Measurements from ENCODE around the gene PDE4D.

Gene PDE4D

DNA sequence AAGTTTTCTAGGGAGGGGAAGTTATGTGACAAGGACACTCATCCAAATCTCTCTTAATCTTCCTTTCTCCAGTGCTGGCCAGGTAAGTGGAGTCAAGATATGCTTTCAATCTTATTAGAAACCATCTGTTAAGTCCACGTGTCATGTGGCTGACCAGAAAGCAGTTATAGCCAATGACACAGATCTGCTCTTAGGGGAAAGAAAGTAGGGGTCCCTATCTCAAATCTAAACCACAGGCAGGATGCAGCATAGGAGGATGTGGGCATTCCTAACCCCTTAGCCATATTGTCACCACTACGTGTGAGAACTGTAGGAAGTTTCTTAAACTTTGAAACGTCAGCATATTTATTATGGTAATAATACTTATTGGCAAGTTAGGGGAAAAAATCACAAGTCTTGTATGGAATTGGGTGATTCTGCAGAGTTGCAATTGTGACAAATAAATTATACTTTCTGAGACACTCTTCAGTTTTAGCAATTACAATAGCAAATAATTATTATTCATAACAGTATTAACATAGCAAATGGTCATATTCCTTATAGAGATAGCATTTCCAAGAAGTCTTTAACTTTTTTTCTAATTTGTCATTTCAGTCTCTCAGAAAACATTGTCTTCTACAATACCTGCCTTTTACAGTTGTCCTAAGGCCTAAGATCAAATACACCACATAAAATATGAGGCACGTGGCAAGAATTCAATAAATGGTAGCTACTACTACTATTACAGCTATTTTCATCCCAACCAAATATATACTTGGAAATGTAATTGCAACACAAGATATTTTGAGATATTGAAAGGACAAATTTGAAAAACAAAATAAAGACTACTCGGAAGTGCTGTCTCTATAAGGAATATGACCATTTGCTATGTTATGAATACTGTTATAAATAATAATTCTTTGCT lies 236.9 kb downstream of the PDE4D start:
- no peak for DNase-seq (ENCODE audit: low read depth, low spot score)

DNA sequence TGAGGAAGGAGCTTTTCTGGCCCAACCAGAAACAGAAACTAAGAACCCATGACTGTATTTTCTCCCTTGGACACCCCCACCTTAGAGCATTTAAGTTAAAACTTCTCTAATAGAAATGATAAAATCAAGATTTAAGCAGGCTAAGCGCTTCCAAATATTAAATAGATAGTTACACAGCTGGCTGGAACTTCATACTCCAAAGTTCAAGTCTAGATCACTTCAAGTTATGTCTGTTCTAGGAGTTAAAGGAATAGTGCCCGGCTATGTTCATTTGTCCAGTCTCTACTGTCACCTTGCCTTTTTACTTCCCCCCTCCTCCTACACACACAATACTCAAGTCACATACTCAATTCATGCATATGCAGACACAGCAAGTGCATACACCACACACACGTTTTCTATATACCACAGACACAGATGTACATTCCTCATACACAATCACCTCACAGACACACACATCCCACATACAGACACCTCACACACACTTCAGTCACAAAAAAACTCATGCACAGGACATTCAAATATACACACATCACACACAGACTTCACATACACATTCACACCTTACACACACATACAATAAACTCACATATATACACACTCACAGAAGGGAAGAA lies 237.7 kb downstream of the PDE4D start:
- DNase-seq (ENCODE audit: low read depth, low spot score): no peak

DNA sequence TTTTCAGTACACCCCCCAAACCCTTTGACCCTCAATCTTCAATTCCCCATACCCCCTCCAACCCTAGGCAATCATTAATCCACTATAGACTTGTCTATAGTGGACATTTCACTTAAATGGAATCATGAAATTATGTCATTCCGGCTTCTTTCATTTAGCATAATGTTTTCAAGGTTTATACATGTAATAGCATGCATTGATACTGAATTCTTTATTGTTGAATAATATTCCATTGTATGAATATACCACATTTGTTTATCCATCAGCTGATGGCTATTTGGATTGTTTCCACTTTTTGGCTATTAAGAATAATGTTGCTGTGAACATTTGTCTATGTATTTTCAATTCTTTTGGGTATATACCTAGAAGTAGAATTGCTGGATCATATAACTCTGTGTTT lies 238.8 kb downstream of the PDE4D start:
- DNase-seq (ENCODE audit: low read depth, low spot score): no peak

DNA sequence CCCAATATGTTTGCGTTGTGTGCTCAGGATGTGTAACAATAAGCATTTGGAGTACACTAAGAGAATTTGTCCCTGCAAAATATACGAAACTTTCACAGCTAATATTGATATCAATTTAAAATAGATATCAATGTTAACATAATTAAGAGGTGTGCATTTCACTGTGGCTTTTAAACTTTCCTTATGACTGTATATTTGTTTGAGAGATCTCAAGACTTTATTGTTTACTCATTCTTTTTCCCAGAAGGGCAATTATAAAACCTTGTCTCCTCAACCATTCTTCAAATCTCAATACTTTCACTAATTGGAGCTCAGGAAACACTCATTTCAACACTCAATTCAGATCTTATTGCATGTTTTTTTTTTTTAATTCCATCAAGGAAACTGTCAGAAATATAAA lies 241.1 kb downstream of the PDE4D start:
- no peak for DNase-seq (ENCODE audit: low read depth, low spot score)

DNA sequence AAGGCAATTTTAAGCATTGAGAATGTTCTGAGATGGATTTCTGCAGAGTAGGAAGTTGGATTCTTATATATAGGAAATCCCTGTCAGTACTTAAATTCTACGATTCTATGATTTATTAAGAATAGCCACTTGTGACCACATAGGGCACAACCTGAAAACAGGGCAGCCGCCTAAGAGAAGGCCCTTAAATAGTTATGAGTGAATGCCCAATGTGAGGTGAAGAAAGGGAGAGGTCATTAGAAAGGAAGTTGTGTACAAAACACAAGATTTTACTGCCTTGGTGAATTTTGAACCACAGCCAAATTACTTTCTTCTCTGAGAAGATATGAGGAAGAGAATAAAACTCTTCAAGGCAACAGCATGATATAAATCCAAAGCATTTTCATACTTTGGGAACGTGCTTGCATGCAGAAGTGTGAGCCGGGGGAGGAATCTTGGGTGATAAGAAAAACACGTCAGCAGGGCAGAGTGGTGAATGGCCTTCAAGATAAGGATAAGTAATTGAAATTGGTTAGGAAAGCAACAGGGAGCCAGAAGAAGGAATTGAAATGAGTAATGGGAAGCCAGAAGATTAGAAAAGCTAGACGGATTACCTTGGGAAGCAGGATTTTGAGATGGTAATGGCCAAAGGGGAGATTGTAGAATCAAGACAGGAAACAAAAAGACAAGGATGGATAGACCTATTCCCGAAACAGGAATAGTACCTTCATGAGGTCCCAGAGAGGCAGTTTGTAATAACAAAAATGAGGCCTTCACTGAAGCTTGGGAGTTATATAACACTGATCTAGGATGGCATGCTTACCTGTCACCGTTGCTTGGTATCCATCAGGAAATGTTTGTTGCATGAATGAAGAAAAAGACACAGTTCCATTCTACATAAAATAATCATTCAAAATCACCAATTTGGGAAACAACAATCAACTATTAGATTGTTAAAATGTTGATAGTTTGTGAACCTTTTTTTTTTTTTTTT lies 244.3 kb downstream of the PDE4D start:
- DNase-seq (ENCODE audit: low read depth, low spot score): no peak

DNA sequence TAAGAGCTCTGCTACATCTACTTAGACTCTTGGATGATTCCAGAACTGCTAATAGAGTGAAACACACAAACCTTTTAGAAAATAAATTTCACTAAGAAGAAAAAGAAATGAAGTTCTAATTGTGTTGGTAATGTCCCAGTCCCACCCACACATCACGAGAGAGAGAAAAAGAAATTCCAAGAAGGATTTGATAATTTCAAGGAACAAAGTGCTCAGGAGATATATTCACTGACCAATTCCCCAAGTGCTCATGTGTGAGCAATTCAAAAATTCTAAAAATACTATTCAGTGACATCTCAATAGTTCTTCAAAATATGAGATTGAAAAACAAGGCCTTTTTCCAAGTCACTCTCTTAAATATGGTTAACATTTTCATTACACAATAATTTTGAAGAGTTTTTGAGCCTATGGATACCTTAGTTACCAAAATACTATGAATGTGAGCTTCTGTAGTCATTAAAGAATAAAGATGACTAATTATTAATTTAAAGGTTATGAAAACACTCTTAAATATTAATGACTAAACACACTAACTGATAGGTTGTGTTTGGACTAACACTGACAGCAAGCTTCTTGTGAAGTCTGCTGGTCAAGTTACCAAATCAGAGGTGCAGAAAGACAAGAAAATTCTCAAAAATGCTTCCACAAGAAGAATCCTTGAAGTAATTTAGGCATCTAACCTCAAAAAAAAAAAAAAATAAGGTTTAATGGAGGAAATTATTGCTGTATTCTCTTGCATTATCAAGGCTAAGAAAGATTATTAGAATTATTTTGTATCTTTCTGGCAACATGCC lies 245.3 kb downstream of the PDE4D start:
- DNase-seq (ENCODE audit: low read depth, low spot score): no peak

DNA sequence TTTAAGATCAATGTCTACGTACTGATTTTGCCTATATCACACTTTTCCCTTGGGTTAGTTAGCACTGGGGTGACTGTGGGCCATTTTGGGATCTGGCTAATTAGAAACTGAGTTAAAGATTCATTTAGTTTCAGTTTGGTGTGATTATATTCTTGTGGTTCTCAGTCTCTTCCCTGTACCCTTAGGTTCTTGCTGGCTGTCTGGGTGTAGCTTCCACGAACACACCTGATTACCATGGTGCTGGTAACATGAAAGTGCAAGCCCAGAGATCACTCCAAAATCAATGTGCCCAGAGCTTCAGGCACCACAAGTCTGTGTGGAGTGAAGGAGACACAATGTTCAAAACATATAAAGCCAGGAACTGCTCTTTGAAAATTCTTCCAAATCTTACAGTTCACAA lies 248.1 kb downstream of the PDE4D start:
- DNase-seq (ENCODE audit: low read depth, low spot score): no peak

DNA sequence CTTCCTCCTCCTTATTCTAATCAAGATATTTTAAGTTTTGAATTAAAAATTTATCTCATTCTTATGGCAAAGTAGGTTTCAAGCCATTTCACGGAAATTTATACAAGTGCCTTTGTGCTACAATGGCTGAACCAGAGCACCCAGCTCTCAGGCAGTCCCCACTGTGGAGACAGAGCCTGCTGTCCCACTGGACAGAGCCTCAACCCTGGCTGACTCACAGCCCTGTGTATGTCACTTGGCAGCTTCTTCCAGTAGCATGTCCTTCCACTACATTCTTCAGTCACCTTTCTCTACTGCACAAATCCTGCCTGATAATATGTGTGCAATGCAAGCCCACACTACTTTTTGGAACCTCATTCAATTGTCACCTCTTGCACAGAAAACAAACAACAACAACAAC lies 253.1 kb downstream of the PDE4D start:
- DNase-seq (ENCODE audit: low read depth, low spot score): no peak

DNA sequence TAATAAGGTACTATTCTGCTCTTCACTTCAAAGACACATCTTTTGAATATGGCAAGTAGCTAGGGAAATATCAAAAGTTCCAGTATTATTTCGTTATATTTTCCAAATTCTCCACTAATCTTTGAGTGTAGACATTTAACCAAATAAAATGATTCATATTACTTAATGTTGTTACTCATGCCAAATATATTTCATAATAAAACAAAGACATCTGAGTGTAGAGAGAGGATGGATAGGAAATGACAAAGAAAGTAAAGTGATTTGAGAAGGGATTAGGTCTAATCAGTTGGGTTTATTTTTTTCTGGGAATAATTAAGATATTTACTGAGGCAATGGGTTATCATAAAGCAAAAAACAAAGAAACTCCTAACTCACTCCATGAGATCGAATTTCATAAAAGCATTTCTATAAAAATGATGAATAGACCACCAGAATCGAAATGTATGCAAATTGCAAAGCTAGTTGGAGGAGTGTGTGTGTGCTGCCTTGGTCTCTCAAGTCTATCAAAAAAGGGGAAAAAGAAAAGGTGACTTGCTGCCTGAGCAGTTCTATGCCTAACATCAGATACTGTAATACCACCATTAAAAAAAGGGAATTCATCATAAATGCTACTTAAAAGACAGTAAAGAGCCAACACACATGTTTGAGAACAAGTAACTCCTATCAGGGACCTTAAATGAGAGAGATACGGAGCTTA lies 255.5 kb downstream of the PDE4D start:
- no peak for DNase-seq (ENCODE audit: low read depth, low spot score)

DNA sequence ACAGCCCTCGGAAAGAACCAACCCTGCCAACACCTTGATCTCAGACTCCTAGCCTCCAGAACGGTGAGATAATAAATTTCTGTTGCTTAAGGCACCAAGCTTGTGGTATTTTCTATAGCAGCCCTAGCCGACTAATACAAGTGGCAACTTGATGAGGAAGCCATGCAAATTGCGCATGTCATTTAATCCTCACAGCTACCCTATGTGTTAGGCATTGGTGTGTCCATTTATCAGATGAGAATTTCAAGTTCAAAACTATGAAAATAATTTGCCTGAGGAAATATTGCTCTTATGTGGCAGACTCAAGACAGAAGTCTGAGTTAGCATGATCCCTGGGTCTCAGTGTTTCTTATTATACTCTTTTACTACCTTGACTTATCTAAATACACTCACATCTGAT lies 264.0 kb downstream of the PDE4D start:
- no peak for DNase-seq (ENCODE audit: low read depth, low spot score)

DNA sequence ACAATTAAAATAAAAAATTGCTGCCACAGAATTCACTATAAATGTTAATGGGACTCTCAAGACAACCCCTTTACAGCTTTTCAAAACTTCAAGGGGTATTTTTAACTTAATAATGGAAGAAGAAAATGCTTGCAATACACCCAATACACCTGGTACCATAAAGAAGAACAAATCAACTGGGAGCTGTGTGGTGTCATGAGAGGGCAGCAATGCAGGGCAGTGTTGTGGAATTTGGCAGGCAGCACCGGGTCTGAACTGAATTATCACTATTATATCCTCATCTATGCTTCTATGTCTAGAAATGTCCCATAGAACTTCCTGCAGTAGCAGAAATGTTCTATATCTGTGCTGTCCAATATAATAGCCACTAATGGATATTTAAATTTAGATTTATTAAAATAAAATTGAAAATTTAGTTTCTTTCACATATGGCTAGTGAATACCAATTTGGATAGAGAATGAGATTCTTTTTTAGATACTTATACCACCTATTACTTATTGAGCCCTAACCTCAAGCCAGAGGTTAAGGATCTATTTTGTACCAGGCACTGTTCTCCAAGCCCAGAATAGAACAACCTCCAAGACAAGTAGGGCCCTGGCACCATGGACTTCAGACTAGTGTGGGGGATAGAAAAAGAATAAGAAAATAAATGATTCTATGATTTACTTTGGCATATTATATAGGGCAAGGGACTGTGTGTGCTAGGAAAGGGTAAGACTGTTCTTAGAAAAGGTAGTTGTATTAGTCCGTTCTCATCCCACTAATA lies 265.3 kb downstream of the PDE4D start:
- no peak for DNase-seq (ENCODE audit: low read depth, low spot score)

DNA sequence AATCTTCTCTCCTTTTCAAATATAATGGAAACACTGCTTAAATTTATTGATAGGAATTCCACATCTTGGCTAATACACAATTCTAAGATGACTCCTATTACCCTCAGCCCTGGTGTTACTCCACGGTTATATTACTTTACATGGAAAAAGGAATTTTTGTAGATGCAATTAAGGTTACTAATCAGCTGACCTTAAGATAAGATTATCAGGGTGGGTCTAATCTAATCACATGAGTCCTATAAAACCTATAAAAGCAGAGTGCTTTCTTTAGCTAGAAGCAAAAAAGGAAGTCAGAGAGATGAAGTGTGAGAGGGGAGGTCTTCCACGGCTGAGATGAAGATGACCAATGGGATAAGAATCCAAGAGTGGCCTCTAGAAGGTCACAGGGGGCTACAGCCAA lies 268.6 kb downstream of the PDE4D start:
- no peak for DNase-seq (ENCODE audit: low read depth, low spot score)

DNA sequence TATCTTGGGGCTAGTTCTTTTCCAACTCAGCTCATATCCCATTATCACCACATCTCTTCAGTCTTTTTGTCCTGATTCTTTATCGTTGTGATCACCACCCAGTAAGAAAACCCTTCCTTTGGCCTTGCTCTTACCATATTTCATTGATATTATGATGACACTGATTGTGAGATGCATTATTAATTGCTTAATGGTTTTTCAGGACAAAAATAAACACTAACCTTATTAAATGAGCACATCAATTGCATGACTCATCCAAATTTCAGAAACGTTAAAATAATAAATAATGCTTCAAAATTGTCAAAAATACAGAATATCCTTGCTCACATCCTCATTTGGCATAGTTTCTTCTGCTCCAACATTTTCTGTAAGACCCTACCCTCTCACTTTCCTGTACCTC lies 270.7 kb downstream of the PDE4D start:
- DNase-seq (ENCODE audit: low read depth, low spot score): no peak

DNA sequence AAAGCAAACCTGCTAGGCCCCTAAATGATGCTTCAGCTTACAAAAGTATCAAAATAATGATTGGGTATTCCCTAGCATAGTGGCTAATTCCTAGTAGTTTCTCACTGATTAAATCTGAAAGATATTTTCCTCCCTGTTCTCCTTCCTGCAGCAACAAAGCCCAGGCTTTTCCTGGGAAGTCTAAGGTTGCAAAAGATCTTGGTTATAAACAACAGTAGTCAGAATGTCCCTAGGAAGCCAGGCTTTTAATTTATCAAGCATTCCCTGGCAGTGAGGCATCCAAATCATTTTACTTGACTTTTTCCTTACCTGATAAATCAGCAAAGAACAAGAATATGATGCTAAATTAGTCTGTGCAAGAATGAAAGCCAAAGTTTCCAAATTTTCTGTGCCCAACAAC lies 272.0 kb downstream of the PDE4D start:
- no peak for DNase-seq (ENCODE audit: low read depth, low spot score)

DNA sequence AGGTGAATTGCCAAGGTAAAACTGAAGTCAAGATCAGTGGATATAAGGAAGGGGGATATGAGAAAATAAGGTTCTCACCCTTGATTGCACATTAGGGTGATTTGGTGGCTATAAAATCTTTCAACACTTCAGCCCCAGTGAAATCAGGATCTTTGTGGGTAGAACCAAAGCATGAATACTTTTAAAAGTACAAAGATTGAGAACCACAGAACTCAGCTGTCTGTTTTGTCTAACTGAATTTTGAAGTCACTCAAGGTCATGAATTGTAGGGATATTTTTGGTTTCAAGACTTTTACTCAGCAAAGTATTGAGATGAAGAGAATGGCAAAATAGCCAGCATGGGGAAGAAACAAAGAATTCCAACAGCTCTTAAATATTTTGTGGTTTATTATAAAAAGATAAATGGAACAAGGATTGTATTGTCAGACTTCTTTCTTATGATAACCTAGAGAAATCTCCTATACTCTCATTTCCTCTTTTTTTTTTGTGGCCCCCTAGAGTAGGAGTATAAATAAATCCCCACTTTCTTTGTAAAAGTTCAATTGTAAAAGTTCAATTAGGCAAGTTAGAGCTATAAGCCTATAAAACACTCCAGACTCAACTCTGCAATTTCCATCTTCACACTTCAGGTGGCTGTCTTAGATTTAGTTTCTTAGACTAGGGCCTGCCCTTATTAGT lies 272.9 kb downstream of the PDE4D start:
- no peak for DNase-seq (ENCODE audit: low read depth, low spot score)

DNA sequence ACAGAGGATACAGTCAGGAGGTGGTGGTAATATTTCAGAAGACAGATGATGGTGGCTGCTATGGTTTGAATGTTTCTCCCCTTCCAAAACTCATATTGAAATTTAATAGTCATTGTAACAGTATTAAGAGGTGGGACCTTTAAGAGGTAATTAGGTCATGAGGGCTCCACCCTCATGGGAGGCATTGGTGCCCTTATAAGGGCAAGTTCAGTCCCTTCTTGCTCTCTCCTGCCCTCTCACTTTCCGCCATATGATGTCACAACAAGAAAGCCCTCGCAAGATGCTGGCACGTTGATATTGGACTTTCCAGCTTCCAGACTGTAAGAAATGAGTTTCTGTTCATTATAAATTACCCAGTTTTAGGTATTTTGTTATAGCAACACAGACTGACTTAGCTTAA lies 274.9 kb downstream of the PDE4D start:
- DNase-seq (ENCODE audit: low read depth, low spot score): no peak

DNA sequence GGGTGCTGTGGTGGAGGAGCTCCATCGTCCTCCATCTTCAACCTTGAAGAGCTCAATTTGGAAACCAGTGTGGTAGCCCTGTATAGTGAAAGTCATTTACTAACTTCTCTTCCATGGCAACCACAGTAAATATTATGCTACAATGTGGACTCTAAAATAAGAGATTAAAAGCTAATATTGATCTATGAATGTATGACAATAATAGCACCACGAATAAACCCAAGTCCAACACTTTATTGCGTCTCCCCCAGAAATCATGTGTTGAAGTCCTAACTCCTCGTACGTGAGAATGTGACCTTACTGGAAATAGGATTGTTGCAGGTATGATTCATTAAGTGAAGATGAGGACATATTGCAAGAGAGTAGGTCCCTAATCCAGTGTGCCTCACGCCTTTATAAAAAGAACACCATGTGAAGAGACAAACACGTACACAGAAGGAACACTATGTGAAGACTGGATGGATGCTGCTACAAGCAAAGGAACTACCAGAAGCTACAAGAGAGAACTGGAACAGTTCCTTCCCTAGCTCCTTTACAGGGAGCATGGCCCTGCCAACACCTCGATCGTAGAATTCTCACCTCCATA lies 276.2 kb downstream of the PDE4D start:
- DNase-seq (ENCODE audit: low read depth, low spot score): no peak

DNA sequence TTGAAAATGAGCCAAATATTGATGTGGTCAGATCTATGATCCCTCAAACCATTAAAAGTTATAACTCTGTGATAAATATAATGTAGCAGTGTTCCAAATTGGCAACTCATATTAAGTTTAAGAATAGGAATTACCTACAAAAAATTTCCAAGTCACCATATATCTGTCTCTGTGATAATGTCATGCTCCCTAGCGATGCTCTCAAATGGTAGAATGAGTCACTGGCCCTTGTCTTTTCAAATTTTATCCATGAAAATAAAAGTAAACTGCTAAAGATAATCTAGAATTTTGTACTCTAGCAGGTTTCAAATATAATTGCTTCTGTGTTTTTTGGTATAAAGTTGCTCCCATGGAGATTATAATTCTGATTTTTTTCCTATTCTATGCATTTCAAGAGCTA lies 277.1 kb downstream of the PDE4D start:
- no peak for DNase-seq (ENCODE audit: low read depth, low spot score)

DNA sequence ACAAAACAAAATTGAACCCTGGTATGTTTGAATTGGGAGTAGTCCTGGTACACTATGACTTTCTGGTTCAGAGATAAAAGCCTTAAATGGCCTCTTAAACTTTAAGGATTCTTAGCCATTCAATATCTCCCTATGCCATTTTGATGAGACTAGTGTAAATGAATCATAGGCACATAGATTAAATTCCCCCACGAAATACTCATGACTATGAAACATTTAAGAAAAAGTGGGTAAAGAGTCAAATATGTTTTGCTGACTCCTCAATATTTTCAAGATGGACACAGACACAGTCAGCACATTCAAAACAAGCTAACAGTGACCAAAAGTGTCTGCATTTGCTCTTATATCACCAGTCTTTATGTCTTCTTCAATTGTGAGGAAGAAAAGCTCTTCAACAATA lies 278.3 kb downstream of the PDE4D start:
- DNase-seq (ENCODE audit: low read depth, low spot score): no peak
